Glomerular endothelial cell (primary cell): Measurements from ENCODE around the gene TAS1R1. TPM values are rescaled to one million over a fixed set of nuclear protein-coding genes. Genes with fewer than 3 reads are reported as not detected.
"Not testable (repeated sequence)": the region's sequence is repeated elsewhere in the genome, so short reads cannot be mapped to it uniquely, and the experiment has no call there.

ENCODE experiments used
- DNase-seq: peaks from one replicate; pipeline ENCODE4 v3.0.0-alpha.2; 2011; ENCODE audit warnings: low read depth, low spot score; ENCODE audit errors: extremely low read depth
- total RNA-seq: library from RNA; depleted of rRNA; stranded (reverse); fragments of >200 nt; gene quantifications from 2 replicates; pipeline ENCODE4 v1.2.3, GENCODE V29; 2015

Gene TAS1R1
- total RNA-seq, 1 donor from 2014 or later, result not detected

DNA sequence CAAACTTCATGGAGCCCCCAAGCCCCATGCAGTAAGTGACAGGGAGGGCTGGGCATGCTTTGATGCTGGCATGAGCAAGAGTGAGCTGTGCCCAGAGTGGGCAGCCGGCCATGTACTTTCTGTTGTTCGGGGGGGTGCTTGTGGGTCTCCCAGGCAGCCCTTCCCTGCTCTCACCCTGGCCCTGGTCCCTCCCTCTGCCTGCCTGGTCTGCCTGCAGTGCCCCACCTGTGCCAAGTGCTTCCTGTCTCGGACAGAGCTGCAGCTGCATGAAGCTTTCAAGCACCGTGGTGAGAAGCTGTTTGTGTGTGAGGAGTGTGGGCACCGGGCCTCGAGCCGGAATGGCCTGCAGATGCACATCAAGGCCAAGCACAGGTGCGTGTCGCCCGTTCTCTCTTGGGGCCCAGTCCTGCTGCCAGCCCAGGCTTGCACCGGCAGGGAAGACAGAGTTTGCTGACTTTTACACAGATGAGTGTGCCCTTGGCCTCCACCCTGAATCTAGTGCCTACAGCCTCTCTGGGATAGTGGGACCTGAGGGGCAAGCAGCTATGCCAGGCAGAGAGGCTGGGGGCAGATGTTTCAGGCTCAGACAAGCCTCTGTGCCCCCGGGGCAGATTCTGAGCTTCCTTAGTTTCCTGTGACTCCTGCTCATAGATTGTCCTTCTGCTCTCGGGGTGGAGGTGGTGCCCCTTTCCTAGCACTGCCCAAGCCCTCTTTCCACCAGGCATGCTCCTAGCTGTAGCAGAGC, 32.3 kb downstream of the TAS1R1 start:
- no peak for DNase-seq

DNA sequence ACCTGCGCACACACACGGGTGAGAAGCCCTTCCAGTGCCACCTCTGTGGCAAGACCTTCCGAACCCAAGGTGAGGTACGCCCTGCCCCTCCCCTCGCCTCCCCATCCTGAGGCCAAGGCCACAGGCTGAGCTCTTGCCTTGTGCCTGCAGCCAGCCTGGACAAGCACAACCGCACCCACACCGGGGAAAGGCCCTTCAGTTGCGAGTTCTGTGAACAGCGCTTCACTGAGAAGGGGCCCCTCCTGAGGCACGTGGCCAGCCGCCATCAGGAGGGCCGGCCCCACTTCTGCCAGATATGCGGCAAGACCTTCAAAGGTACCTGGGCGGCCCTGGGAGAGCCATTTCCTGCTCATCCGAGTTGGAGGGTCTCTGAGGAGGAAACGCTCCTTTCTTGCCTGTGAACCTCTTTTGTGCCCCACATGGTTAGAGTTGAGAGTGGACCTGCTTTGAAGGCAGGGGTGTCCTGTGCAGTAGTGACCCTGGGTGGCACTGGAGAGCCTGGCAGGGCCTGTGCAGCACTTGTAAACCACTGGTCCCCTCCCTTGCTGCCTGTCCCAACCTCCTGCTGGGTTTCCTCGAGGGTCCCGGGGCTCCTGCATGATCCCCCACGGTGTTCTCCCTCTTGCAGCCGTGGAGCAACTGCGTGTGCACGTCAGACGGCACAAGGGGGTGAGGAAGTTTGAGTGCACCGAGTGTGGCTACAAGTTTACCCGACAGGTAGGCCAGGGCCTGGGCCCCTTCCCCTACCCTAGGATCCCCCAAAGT, 33.2 kb downstream of the TAS1R1 start:
- no peak for DNase-seq

DNA sequence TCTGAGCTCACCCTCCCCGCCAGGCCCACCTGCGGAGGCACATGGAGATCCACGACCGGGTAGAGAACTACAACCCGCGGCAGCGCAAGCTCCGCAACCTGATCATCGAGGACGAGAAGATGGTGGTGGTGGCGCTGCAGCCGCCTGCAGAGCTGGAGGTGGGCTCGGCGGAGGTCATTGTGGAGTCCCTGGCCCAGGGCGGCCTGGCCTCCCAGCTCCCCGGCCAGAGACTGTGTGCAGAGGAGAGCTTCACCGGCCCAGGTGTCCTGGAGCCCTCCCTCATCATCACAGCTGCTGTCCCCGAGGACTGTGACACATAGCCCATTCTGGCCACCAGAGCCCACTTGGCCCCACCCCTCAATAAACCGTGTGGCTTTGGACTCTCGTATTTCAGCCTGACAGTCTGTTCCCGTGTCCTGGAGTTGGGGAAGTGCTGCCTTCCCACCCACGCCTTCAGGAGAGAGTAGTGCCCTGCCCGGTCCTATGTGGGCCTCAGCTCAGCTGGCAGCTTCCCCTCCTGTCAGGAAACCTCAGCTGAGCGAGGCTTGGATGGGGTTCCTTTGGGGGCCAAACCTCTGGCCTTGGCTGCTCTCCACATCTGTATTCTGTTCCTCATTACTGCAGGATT, 33.9 kb downstream of the TAS1R1 start:
- DNase-seq, result no peak

DNA sequence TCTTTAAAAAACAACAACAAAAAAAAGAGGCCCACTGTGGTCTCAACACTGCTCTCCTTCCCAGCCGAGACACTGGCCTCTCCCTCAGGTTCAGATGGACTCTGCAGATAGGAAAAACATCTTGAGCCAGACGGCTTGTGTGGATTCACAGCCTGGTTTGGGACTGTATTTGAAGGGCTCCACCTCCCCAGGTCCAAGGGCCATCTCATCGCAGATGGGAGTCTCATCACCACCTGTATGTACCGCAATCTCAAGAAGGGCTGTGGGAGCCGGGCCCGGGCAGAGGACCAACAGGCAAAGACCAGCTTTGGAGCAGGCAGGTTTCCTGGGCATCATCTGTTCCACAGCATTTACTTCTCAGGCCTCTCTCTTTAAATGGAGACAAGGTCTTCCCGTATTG, 34.9 kb downstream of the TAS1R1 start:
- DNase-seq, result no peak

DNA sequence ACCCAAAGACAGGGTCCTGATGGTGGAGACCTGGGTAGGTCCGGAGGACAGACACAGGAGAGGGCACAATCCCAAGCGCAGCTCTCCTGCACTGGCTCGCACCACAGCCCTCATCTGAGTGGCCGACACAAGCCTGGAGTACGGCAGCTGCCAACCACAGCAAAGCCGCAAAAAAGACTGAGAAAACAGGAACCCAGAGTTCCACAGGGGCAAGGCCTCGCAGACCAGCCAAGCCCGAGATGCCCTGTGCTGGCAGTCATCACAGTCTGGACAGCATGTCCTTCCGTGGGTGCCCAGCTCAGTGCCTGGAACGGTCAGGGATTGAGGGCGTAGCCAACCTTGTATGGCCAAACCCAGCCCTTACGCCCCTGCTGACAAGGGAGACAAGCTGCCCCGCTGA, 36.1 kb downstream of the TAS1R1 start:
- no peak for DNase-seq

DNA sequence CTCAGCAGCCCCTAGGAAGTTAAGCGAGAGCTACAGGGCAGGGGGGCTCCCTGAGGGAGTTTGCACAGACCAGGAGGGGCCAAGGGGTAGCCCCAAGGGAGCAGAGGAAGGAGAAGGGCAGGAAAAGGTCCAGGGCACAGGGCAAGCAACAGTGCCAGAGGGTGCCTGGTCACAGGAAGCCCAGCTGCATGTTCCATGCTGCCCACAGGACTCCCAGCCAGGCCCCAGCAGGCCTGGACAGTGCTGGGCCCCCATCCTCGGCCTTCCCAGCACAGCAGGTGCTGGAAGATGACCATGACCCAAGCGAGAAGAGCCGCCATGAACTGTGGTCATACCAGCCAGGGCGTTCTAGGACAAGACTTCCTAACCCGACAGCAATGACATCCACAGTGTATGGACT, 36.5 kb downstream of the TAS1R1 start:
- no peak for DNase-seq

DNA sequence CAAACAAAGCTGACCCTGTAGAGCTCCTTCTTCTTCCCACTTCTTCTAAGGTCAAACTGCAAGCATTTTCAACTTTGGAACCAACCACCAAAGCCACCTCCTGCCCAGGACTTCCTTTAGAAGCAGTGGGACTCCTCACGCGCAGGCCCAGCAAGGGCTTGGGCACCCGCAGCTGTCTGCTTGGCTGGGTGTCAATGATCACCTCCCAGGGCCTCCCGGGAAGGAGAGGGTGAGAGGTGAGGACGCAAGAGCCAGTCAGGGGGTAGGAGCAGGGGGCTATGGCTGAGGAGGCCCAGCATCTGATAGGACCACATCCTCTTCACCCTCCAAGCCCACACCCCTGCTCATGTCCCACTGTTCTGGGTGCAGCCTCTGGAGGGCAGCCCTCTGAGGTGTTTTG, 37.3 kb downstream of the TAS1R1 start:
- no peak for DNase-seq

DNA sequence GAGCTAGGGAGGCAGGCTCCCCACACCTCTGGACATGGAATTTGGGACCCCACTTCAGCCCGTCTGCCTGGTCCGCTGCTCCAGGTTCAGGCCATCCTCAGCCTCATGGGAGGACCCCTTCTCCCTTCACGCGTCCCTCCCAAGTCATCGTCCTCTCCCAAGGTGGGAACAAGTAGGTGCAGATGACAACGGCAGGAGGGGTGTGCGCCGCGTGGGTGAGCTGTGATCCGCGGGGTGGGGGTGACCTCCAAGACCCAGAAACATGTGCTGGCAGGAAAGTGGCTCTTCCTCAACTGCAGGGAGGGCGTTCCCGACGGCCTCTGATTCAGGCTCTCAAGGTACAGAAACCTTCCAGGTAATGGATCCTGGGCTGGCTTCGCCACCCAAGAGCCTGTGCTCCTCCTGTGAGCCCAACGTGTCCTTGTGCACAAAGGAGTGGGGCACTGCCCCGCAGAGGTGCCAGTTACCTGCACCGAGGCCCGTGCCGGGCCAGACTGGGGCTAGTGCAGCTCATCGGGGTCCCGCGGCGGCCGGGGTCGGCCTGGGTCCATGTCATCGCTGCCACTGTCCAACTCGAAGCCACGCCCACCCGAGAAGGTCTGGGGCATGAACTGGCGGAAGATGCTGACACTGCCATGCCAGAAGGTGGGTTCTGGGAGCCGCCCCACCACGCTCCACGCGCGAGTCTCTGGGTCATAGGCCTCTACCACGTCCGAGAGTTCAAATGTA, 37.9 kb downstream of the TAS1R1 start:
- DNase-seq, result no peak

DNA sequence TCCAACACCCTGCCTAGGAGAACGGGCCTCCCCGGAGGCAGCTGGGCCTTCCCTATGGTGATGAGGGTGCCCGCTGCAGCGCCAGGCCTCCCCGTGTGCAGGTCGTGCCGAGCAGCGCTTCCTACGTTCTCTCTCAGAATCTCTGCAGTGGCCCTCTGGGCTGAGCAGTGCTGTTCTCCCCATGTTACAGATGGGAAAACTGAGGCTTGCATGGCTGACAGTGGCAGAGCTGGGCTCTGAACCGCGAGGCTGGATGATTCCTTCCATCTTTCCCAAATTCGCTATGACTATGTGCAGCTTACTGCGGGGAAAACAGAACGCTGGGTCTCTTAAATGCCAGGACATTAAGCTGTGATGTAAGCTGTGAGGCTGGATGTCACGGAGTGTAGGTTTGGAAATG, 38.7 kb downstream of the TAS1R1 start:
- DNase-seq, result no peak

DNA sequence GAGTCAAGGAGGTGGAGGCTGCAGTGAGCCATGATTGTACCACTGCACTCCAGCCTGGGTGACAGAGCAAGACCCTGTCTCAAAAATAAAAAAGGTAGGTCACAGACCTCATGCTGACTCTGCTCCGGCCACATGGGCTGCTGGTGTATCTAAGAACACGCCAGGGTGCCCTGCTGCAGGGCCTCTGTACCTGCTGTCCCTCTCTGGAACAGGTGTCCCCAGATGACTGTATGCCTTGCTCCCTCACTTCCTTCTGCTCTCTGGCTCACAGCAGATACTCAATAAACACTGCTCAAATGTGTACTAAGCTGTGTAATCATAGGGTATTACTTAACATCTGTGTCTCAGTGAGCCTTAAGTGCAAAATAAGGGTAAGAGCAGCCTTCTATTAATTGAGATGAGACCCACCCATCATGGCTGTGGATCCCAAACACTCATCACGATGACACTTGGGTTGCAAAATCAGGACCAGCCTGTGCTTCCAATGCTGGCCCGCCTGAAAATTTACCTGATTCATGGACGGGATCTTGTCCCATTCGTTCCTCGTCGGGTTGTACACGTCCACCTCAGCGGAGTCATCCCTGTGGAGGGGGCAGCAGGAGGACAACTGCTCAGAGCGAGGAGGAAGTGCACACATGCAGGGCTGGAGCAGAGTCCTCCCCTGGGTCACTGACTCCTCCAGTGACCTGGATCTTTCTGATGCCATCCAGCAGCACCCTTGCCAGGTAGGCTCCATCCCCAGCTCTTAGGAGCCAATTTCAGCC, 40.1 kb downstream of the TAS1R1 start:
- no peak for DNase-seq

DNA sequence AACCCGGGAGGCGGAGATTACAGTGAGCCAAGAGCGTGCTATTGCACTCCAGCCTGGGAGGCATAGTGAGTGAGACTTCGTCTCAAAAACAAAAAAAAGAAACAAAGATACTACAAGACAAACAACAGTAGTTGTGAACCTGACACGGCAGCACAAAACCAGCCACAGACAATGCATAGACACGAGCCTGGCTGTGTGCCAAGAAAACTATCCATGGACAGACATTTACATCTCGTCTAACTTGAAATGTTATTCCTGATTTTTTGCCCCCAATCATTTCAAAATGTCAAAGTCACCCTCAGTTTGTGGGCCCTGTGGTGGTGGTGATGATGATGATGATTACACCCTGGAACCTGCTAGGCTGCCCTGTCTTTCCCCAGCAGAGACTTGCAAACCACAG, 41.2 kb downstream of the TAS1R1 start:
- DNase-seq, result no peak

DNA sequence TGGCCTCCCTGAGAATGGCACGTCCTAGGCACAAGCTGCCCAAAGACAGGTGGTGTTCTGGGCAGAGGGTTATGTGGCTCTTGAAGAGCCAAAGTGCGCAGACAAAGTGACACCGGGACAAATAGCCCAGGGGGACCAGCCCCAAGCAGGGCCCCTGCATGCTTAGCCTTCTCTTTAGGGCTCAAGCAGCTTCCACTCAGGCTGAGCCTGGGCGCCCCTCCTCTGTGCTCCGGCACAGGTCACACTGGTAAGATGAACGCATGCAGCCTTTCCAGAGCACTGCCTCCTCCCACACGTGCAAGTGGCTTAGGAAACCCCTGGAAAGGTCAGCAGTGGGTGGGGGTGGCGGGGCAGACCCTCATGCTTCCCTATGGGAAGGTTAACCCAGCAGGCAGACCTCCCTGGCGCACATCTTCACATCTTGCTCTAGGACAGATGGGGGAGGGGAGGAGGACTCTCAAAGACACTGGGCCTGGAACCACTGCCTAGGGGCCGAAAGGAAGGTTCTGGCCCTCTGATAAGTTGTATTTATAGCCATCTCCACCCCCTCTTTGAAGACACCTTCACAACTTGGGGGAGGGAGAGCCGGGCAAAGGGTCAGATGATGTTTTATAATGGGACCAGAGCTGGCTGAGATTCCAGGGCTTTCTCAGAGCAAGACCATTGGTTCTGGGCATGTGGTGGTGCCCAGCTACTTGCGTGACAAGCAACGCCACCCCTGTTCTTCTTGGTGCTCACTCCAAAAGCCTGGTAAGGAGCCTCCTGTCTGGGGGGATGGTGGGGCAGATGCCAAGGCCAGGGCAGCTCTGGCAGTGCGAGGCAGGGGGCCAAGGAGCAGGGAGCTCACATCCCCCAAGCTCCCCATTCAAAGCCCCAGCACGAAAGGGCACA, 42.0 kb downstream of the TAS1R1 start:
- DNase-seq, result no peak

DNA sequence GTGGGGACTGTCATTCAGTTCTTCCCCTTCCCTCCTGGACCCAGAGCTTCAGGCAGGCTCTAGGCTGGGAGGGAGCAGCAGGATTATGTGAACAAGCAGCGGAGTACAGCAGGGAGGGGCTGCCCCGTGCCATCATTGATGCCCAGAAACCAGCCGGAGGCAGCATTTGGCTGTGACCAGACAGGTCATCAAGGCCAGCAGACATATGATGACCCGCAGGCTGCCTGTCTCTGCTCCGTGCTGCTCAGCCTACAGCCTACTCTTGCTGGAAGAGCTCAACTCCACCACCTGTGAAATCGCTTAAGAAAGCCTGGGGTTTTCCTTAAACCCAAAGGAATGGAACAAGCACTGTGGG, 42.6 kb downstream of the TAS1R1 start:
- no peak for DNase-seq

DNA sequence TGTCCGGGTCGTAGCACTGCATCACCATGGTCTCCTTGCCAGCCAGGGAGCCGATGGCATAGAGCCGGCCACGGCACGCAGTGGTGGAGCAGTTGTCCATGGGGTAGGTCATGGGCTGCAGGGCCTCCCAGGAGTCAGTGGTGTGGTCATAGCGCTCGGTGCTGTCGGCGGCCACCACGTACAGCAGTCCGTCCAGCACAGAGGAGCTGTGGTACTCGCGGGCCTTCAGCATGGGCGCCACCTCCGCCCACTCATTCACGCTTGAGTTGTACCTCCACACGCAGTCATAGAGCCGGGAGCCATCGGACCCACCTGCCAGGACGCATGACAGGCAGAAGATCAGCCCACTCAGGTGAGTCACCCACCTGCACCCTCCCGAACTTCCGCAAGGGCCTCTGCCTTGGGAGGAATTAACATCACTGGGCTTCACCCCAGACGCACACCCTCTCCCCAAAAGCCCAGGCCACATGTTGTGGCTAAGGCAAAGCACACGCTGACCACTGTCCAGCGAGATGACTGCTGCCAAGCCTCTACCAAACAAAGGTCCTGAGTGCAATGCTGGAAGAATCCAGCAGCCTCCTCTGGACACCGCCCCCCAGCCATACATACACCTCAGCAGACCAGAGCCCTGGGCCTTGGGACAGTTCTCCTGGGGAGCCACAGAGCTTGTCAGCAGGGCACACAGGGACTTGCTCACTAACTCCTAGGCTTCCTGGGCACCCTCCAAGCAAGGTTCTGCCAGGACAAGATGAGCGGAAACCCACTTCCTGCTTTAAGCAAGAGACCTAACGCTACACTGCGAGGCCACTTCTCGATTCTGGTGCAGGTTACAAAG, 44.3 kb downstream of the TAS1R1 start:
- no peak for DNase-seq

DNA sequence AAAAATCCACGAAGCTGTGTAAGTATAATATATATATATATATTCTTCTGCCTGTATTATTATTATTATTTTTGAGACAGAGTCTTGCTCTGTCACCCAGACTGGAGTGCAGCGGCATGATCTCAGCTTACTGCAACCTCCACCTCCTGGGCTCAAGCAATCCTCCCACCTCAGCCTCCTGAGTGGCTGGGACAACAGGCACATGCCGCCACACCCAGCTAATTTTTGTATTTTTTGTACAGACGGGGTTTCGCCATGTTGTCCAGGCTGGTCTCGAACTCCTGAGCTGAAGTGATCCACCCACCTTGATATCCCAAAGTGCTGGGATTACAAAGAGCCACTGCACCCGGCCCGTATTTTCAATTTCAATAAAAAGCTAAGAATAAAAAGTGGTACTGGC, 44.9 kb downstream of the TAS1R1 start:
- DNase-seq, result not testable (repeated sequence)

DNA sequence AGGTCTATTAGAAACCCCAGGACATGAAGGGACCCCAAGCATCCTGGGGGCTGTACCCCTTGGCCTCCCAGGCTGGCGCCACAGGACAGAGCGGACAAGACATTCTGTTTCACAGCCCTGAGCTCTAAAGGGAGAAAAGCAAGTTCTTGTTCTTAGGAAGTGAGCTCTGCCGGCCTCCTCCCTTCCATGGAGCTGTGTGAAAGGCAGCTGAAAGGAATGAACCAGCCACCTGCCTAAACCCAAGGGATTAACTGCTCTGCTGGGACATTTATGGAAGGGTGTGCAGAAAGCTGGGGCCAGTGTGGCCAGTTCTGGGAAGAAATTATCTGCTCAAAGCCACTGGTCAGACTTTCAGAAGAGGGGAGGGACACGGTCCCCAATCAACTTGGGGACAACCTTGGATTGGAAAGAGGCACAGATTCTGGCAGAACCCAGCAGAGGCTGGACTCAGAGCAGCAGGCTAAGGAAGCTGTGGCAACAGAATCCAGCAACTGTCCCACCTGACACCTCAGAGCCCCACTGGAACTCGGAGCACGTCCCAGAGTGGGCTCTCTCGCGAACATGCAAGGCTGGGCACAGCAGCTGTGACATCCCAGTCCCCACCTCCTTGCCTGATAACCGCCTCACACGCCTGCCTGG, 45.4 kb downstream of the TAS1R1 start:
- no peak for DNase-seq

DNA sequence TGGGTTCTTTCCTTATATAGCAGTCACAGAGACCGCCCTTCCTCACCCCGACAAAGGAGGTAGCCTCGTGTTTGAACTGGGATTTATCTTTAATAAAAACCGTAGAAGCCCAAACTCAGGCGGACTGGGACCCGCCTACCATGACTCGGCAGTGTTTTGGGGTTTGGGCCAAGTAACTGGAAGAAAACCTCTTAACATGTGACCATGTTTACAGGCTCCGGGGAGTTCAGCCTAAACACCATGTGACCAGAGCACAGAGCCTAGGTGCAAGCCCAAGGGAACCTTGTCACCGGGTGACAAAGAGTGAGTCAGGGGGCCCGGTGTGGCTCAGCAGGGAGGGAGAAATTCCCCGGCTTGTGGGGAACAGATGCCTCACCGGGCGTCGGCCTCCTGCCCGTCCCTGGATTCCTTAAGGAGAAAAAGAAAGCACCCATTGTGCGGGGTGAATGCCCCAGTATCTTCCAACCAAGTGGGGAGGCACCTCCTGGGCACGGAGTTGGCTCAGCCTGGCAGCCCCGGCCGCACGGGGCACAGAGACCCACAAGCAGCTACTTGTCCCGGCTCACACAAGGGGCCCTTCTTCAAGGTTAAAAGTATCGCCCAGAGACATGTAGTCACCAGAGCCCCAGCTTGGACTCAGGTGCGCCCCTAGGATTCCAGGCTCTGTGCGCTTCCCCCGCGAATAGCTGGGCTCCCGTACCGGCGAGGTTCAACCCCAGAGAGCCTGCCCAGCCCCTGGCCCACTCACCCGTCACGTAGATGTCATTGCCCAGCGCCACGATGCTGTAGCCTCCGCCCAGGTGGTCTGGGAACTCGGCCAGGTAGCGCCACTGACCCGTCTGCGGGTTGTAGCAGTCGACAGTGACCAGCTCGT, 46.2 kb downstream of the TAS1R1 start:
- DNase-seq, result no peak
